Left ventricle myocardium inferior (tissue), 1 donor: ENCODE data around the gene PRODH2. TPM values are rescaled to one million over a fixed set of nuclear protein-coding genes. Genes with fewer than 3 reads are reported as not detected.
"Not testable (repeated sequence)": the region's sequence is repeated elsewhere in the genome, so short reads cannot be mapped to it uniquely, and the experiment has no call there.

ENCODE experiments used
- DNase-seq: peaks from one replicate; pipeline ENCODE4 v3.0.0-alpha.2; 2020
- H3K27ac ChIP-seq: fragments of 200-600 bp; replicated peaks from 2 replicates; pipeline ENCODE4 v1.8.0; 2021
- H3K27me3 ChIP-seq: fragments of 200-600 bp; 2 replicates; pipeline ENCODE4 v1.8.0; 2021; ENCODE audit warnings: low read depth
- H3K36me3 ChIP-seq: fragments of 200-600 bp; 2 replicates; pipeline ENCODE4 v1.8.0; 2021
- H3K4me1 ChIP-seq: fragments of 200-600 bp; 2 replicates; pipeline ENCODE4 v1.8.0; 2021
- H3K4me3 ChIP-seq: fragments of 200-600 bp; 2 replicates; pipeline ENCODE4 v1.8.0; 2021; ENCODE audit warnings: mild to moderate bottlenecking, moderate library complexity
- H3K9me3 ChIP-seq: fragments of 200-600 bp; replicated peaks from 2 replicates; pipeline ENCODE4 v1.8.0; 2021
- CTCF ChIP-seq: fragments of 200-600 bp; IDR thresholded peaks from 2 replicates; pipeline ENCODE4 v1.8.0; 2021; ENCODE audit warnings: antibody characterized with exemption, mild to moderate bottlenecking, borderline replicate concordance
- intact Hi-C: fragments of 100-400 bp; cut with micrococcal nuclease; formaldehyde crosslinking; loops from one replicate; pipeline ENCODE4 v1.11.0; 2022
- total RNA-seq: library from RNA; stranded (reverse); fragmentation: NEBNext Ultra II Directional; extraction: Animal tissue kit (Norgen Biotek cat#: 25700); gene quantifications from one replicate; pipeline ENCODE4 v1.2.1, GENCODE V29; 2021
- donor health status: DM: no; HTN: yes; CAD: no; lungs with severe emphysema.

Gene PRODH2
- total RNA-seq, 1 donor from 2014 or later: not detected

GRCh38 chr19:35801828-35802227, 10.8 kb downstream of the PRODH2 start:
- intact Hi-C loops: no loop called here
- Histone ChIP-seq H3K4me1 (no peaks in the 10 kb centered on the region), H3K9me3 (no peaks in the 10 kb centered on the region), H3K36me3 (no peaks in the 10 kb centered on the region), H3K27me3 (peaks cover 91% of the 10 kb centered on the region), H3K27ac (no peak overlapping the region), H3K4me3 (no peak overlapping the region)
- no peak for DNase-seq
- TF ChIP-seq CTCF: no peak

- no peaks in the 10 kb centered on the region for H3K36me3 ChIP-seq
- no peaks in the 10 kb centered on the region for H3K9me3 ChIP-seq
- peaks cover 94% of the 10 kb centered on the region for H3K27me3 ChIP-seq
- no peaks in the 10 kb centered on the region for H3K4me1 ChIP-seq
- intact Hi-C loops: no loop called here
- H3K4me3 ChIP-seq: peak overlapping the region; percentile 29
- DNase-seq: no peak
- no peak overlapping the region for H3K27ac ChIP-seq
- TF ChIP-seq CTCF: no peak
These were observed 15.0 kb downstream of the PRODH2 start for GRCh38 chr19:35797663-35798062.

GRCh38 chr19:35796645-35797542, 15.8 kb downstream of the PRODH2 start:
- Histone ChIP-seq H3K4me1 (no peaks in the 10 kb centered on the region), H3K9me3 (no peaks in the 10 kb centered on the region), H3K27me3 (peaks cover 92% of the 10 kb centered on the region), H3K27ac (no peak overlapping the region), H3K36me3 (no peaks in the 10 kb centered on the region), H3K4me3 (no peak overlapping the region)
- TF ChIP-seq CTCF: no peak
- intact Hi-C loops: no loop called here
- DNase-seq: no peak

DNA sequence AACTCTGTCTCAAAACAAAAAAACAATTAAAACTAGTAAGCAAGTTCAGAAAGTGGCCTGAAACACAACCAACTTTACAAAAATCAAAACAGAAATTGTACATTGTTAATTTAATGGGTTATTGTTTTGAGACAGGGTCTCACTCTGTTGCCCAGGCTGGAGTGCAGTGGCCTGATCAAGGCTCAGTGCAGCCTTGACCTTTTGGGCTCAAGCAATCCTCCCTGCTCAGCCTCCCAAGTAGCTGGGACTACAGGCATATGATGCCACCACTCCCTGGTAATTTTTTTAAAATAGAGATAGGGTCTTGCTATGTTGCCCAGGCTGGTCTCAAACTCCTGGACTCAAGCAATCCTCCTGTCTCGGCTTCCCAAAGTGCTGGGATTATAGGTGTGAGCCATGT, 17.1 kb downstream of the PRODH2 start:
- H3K4me1 ChIP-seq, H3K9me3 ChIP-seq, H3K36me3 ChIP-seq, intact Hi-C loops, H3K27ac ChIP-seq, H3K4me3 ChIP-seq, DNase-seq: not testable (repeated sequence)
- peaks cover 82% of the 10 kb centered on the region for H3K27me3 ChIP-seq

- H3K36me3 ChIP-seq: no peaks in the 10 kb centered on the region
- H3K4me1 ChIP-seq: no peaks in the 10 kb centered on the region
- H3K4me3 ChIP-seq: no peak overlapping the region
- no peak for TF ChIP-seq CTCF
- no peak overlapping the region for H3K27ac ChIP-seq
- no peak for DNase-seq
- peaks cover 62% of the 10 kb centered on the region for H3K27me3 ChIP-seq
- no peaks in the 10 kb centered on the region for H3K9me3 ChIP-seq
- intact Hi-C loops: no loop called here
These were observed 19.1 kb downstream of the PRODH2 start for GRCh38 chr19:35793381-35794165.

DNA sequence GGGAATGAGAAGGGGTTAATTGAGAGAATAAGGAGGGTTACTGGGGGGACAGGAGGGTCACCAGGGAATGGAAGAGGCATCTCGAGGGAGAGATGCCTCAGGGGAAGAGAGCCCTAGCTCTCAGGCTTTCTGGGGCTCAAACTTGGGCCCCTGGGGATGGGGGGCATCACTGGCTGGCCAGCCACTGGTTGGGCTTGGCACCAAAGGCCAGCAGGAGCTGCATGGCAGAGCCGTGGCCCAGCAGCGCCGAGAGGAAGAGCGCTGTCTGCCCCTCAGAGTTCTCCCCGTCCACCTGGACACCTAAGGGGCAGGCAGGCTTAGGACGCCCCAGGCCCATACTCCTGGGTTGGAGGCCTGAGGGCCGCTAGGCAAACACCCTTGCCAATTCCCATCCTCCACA, 19.8 kb downstream of the PRODH2 start:
- DNase-seq: no peak

More for the DNA sequence above, 19.8 kb downstream of the PRODH2 start:
- no peaks in the 10 kb centered on the region for H3K36me3 ChIP-seq
- H3K4me3 ChIP-seq: no peak overlapping the region
- H3K27me3 ChIP-seq: peaks cover 56% of the 10 kb centered on the region
- TF ChIP-seq CTCF: no peak
- no peaks in the 10 kb centered on the region for H3K4me1 ChIP-seq
- no peak overlapping the region for H3K27ac ChIP-seq
- no peaks in the 10 kb centered on the region for H3K9me3 ChIP-seq
- intact Hi-C loops: no loop called here
